ENCODE results near the gene PRUNE2.

GRCh38 chr9:76690246-76690972, 215.5 kb downstream of the PRUNE2 start:
- TF ChIP-seq EP300 (IDR thresholded peaks at IDR 0.05), result no peak
- TF ChIP-seq, protein P1, sequence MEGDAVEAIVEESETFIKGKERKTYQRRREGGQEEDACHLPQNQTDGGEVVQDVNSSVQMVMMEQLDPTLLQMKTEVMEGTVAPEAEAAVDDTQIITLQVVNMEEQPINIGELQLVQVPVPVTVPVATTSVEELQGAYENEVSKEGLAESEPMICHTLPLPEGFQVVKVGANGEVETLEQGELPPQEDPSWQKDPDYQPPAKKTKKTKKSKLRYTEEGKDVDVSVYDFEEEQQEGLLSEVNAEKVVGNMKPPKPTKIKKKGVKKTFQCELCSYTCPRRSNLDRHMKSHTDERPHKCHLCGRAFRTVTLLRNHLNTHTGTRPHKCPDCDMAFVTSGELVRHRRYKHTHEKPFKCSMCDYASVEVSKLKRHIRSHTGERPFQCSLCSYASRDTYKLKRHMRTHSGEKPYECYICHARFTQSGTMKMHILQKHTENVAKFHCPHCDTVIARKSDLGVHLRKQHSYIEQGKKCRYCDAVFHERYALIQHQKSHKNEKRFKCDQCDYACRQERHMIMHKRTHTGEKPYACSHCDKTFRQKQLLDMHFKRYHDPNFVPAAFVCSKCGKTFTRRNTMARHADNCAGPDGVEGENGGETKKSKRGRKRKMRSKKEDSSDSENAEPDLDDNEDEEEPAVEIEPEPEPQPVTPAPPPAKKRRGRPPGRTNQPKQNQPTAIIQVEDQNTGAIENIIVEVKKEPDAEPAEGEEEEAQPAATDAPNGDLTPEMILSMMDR (IDR thresholded peaks at IDR 0.05), result no peak
